ENCODE data around the gene RWDD1. TPM values are rescaled to one million over a fixed set of nuclear protein-coding genes. Genes with fewer than 3 reads are reported as not detected.

The RWDD1 gene
- total and polyA plus RNA-seq, 12 donors: 40.8 to 123 (median 55.2) TPM

DNA sequence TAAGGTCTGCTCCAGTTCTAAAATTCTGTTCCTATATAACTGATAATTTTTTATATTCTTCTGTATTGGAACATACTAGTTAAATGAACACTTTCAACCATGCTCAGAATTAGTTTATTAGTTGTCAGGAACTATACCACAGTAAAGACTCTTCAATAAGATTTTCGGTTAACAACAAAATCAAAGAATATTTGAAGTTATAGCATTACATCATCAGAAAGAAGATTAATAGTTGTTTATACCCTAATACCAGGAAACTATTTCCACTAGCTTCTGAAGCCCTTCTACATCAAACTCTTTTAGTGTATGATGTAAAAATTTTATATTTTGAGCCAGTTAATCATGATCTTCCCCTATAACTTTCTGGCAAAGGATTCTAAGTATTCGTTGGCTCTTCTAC is 11.2 kb upstream of the RWDD1 start:
- TF ChIP-seq, protein P1, sequence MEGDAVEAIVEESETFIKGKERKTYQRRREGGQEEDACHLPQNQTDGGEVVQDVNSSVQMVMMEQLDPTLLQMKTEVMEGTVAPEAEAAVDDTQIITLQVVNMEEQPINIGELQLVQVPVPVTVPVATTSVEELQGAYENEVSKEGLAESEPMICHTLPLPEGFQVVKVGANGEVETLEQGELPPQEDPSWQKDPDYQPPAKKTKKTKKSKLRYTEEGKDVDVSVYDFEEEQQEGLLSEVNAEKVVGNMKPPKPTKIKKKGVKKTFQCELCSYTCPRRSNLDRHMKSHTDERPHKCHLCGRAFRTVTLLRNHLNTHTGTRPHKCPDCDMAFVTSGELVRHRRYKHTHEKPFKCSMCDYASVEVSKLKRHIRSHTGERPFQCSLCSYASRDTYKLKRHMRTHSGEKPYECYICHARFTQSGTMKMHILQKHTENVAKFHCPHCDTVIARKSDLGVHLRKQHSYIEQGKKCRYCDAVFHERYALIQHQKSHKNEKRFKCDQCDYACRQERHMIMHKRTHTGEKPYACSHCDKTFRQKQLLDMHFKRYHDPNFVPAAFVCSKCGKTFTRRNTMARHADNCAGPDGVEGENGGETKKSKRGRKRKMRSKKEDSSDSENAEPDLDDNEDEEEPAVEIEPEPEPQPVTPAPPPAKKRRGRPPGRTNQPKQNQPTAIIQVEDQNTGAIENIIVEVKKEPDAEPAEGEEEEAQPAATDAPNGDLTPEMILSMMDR (IDR thresholded peaks at IDR 0.05): no peak
- no peak for DNase-seq
- Histone ChIP-seq H3K9me3 (no peaks in the 10 kb centered on the region), H3K27ac (no peak overlapping the region), H3K4me1 (peaks cover 0 to 12% (median 8%) of the 10 kb centered on the region in 9 donors), H3K4me3 (no peak overlapping the region), H3K27me3 (peaks cover 0 to 3% (median 0%) of the 10 kb centered on the region in 7 donors), H3K36me3 (no peaks in the 10 kb centered on the region)
- ATAC-seq: no peak
- 90 to 92% methylated on average over 2 of the region's 2 CpGs for WGBS, 2 donors
- intact Hi-C loops (cut with DNase I): loop anchor here in 9 of 10 donors (2.0 to 10.0 kb wide), 7 partner anchors 23 to 345 kb away; partner anchors contain the start of gene TSPYL1 (in 3 of the 9)

DNA sequence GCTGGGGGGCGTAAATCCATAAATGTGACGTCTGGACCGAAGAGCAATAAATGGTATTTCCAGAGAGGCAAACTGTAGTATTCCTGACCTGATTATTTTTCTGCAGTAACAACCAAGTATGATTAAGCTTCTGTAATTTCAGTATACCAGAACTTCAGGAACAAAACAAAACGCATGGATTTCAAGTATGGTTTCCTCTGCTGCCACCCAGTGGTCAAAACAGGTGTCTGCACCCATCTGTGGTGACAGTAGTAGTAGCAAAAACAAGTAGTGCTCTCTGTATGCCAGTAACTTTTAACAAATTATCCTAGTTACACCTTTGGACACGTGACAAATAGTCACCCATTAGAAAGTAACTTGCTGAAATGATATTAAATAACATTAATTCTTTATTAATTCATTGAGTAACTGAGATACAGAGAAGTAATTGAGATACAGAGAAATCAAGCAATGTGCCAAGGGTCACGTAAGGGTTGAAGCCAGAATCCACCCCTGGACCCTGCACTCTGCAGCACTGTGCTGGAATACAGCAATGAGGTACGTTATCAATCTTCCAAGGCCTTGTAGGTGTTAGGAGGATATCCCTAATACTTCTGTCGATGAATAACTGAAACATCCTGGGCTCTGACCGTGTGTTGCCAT is 9.8 kb upstream of the RWDD1 start:
- peaks cover 0 to 12% (median 8%) of the 10 kb centered on the region in 9 donors for H3K4me1 ChIP-seq
- H3K4me3 ChIP-seq: peak overlapping the region in 1 of 10 donors; percentile 4
- peaks cover 0 to 3% (median 0%) of the 10 kb centered on the region in 7 donors for H3K27me3 ChIP-seq
- 51% methylated on average over 9 of the region's 9 CpGs for WGBS, 2 donors
- peak in 7 of 8 donors; percentile 43 to 67 (median 65) for ATAC-seq
- DNase-seq: peak; percentile 64 to 71
- intact Hi-C loops (cut with DNase I): loop anchor here in 9 of 10 donors (1.0 to 10.0 kb wide), 8 partner anchors 25 to 347 kb away; partner anchors contain the start of gene TSPYL1 (in 3 of the 9)
- H3K36me3 ChIP-seq: no peaks in the 10 kb centered on the region
- TF ChIP-seq, protein P1 (IDR thresholded peaks at IDR 0.05): peak; percentile 81 to 96 (median 95)
- no peak overlapping the region for H3K27ac ChIP-seq
- H3K9me3 ChIP-seq: no peaks in the 10 kb centered on the region

DNA sequence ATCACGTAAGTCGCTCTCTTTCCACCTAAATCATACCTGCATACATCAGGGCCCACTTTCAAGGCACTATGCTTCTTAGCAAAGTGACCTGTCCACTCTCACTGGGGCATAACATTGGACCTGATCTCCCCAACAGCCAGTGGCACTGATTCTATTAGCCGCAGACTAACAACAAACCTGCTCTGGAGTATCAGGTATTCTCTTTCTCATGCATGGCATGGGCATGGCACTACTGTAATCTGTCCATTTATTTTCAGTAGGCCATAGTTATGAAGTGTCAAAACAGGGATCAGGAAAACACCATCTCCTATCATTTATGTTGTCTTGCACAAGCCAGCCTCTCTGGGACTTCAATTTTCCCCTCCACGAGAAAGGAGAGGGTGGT is 9.3 kb upstream of the RWDD1 start:
- Histone ChIP-seq H3K27ac (no peak overlapping the region), H3K4me3 (no peak overlapping the region), H3K36me3 (no peaks in the 10 kb centered on the region), H3K9me3 (no peaks in the 10 kb centered on the region), H3K27me3 (peaks cover 0 to 3% (median 0%) of the 10 kb centered on the region in 7 donors), H3K4me1 (peaks cover 0 to 12% (median 8%) of the 10 kb centered on the region in 9 donors)
- ATAC-seq: no peak
- DNase-seq: no peak
- TF ChIP-seq, protein P1 (IDR thresholded peaks at IDR 0.05): no peak
- intact Hi-C loops (cut with DNase I): loop anchor here in 8 of 10 donors (5.0 to 10.0 kb wide), 6 partner anchors 277 to 347 kb away; partner anchors contain the start of gene TSPYL1 (in 3 of the 8)
- 89 to 91% methylated on average over 4 of the region's 4 CpGs for WGBS, 2 donors

DNA sequence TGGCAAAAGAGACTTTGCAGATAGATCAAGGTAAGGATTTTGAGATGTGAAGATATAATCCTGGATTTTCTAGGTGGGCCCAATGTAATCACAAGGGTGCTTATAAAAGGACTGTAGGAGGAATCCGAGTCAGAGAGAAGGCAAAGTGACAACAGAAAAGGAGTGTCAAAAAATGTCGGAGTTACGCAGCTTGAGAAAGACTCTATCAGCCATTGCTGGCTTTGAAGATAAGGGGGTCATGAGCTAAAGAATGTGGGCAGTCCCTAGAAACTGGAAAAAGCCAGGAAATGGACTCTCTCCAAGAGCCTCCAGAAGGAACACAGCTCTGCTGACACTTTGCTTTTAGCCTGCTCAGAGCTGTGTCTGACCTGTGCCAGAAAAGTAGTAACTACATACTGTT is 8.7 kb upstream of the RWDD1 start:
- 37 to 46% methylated on average over 3 of the region's 3 CpGs for WGBS, 2 donors
- H3K4me1 ChIP-seq: peaks cover 0 to 8% (median 5%) of the 10 kb centered on the region in 9 donors
- H3K4me3 ChIP-seq: no peak overlapping the region
- ATAC-seq (peak in 1 of 8 donors; percentile 18), DNase-seq (no peak)
- TF ChIP-seq, protein P1 (IDR thresholded peaks at IDR 0.05): no peak
- intact Hi-C loops (cut with DNase I): loop anchor here in 8 of 10 donors (5.0 to 10.0 kb wide), 6 partner anchors 278 to 348 kb away; partner anchors contain the start of gene TSPYL1 (in 3 of the 8)
- no peaks in the 10 kb centered on the region for H3K36me3 ChIP-seq
- H3K27me3 ChIP-seq: peaks cover 0 to 3% (median 0%) of the 10 kb centered on the region in 7 donors
- H3K9me3 ChIP-seq: no peaks in the 10 kb centered on the region
- no peak overlapping the region for H3K27ac ChIP-seq
